ENCODE results near the gene ACVRL1. TPM values are rescaled to one million over a fixed set of nuclear protein-coding genes. Genes with fewer than 3 reads are reported as not detected.

Gene ACVRL1
- total and polyA plus RNA-seq, 9 of the 15 experiments (the other 6 are each of a cell fraction or from before 2014, with no cell fraction given): 0.07 to 1.4 (median 0.30) TPM

GRCh38 chr12:51908876-51909592 lies 1.7 kb downstream of the ACVRL1 start (continued):
- TF ChIP-seq CBX8 (IDR thresholded peaks at IDR 0.05; ENCODE audit: borderline replicate concordance, extremely low read depth, low read depth, low read length, poor library complexity, severe bottlenecking): no peak
- TF ChIP-seq, protein P1, sequence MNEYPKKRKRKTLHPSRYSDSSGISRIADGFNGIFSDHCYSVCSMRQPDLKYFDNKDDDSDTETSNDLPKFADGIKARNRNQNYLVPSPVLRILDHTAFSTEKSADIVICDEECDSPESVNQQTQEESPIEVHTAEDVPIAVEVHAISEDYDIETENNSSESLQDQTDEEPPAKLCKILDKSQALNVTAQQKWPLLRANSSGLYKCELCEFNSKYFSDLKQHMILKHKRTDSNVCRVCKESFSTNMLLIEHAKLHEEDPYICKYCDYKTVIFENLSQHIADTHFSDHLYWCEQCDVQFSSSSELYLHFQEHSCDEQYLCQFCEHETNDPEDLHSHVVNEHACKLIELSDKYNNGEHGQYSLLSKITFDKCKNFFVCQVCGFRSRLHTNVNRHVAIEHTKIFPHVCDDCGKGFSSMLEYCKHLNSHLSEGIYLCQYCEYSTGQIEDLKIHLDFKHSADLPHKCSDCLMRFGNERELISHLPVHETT (CRISPR knock-in tag; conservative IDR thresholded peaks at IDR 0.05 in 1 of 2, IDR thresholded peaks at IDR 0.05 in 1 of 2): no peak
- TF ChIP-seq LARP7 (IDR thresholded peaks at IDR 0.05): no peak
- TF ChIP-seq, protein P2, sequence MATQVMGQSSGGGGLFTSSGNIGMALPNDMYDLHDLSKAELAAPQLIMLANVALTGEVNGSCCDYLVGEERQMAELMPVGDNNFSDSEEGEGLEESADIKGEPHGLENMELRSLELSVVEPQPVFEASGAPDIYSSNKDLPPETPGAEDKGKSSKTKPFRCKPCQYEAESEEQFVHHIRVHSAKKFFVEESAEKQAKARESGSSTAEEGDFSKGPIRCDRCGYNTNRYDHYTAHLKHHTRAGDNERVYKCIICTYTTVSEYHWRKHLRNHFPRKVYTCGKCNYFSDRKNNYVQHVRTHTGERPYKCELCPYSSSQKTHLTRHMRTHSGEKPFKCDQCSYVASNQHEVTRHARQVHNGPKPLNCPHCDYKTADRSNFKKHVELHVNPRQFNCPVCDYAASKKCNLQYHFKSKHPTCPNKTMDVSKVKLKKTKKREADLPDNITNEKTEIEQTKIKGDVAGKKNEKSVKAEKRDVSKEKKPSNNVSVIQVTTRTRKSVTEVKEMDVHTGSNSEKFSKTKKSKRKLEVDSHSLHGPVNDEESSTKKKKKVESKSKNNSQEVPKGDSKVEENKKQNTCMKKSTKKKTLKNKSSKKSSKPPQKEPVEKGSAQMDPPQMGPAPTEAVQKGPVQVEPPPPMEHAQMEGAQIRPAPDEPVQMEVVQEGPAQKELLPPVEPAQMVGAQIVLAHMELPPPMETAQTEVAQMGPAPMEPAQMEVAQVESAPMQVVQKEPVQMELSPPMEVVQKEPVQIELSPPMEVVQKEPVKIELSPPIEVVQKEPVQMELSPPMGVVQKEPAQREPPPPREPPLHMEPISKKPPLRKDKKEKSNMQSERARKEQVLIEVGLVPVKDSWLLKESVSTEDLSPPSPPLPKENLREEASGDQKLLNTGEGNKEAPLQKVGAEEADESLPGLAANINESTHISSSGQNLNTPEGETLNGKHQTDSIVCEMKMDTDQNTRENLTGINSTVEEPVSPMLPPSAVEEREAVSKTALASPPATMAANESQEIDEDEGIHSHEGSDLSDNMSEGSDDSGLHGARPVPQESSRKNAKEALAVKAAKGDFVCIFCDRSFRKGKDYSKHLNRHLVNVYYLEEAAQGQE (IDR thresholded peaks at IDR 0.05; ENCODE audit: borderline replicate concordance): no peak
- TF ChIP-seq, protein P2 (CRISPR knock-in tag; IDR thresholded peaks at IDR 0.05; ENCODE audit: low read depth): no peak
- TF ChIP-seq, protein P3, sequence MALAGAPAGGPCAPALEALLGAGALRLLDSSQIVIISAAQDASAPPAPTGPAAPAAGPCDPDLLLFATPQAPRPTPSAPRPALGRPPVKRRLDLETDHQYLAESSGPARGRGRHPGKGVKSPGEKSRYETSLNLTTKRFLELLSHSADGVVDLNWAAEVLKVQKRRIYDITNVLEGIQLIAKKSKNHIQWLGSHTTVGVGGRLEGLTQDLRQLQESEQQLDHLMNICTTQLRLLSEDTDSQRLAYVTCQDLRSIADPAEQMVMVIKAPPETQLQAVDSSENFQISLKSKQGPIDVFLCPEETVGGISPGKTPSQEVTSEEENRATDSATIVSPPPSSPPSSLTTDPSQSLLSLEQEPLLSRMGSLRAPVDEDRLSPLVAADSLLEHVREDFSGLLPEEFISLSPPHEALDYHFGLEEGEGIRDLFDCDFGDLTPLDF (CRISPR knock-in tag; IDR thresholded peaks at IDR 0.05): no peak
- TF ChIP-seq ZBTB5 (IDR thresholded peaks at IDR 0.05): no peak
- TF ChIP-seq, protein P4, sequence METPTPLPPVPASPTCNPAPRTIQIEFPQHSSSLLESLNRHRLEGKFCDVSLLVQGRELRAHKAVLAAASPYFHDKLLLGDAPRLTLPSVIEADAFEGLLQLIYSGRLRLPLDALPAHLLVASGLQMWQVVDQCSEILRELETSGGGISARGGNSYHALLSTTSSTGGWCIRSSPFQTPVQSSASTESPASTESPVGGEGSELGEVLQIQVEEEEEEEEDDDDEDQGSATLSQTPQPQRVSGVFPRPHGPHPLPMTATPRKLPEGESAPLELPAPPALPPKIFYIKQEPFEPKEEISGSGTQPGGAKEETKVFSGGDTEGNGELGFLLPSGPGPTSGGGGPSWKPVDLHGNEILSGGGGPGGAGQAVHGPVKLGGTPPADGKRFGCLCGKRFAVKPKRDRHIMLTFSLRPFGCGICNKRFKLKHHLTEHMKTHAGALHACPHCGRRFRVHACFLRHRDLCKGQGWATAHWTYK (CRISPR knock-in tag; IDR thresholded peaks at IDR 0.05): no peak
- TF ChIP-seq MEIS2 (IDR thresholded peaks at IDR 0.05; ENCODE audit: partially characterized antibody): peak; percentile 80
